Small intestine (tissue), 7 donors: ENCODE data around the gene ARIH1. TPM values are rescaled to one million over a fixed set of nuclear protein-coding genes. Genes with fewer than 3 reads are reported as not detected.

Experiments
- DNase-seq, 2 donors: peaks; one replicate each; pipeline versions ENCODE4 v3.0.0 to v3.0.0-alpha.2; 2013
- FAIRE-seq: peaks from 2 replicates; lab custom pipeline; 2012; peaks lifted over from hg19 to GRCh38; lab: Jason Lieb, UNC
- H3K27ac ChIP-seq, 3 donors: one replicate each; pipeline ENCODE4 v1.5.1; 2013; ENCODE audit warnings: low read length in 2 of 3, mild to moderate bottlenecking in 2 of 3, control low read depth in 1 of 3, inconsistent platforms in 1 of 3, low read depth in 1 of 3, moderate library complexity in 1 of 3
- H3K27me3 ChIP-seq, 3 donors: one replicate each; pipeline ENCODE4 v1.6.1; 2013; ENCODE audit warnings: low read length in 3 of 3, inconsistent platforms in 1 of 3; ENCODE audit not compliant: control insufficient read depth in 3 of 3, insufficient read depth in 3 of 3
- H3K36me3 ChIP-seq, 3 donors: one replicate each; pipeline ENCODE4 v1.6.1; 2013; ENCODE audit warnings: low read length in 3 of 3, inconsistent platforms in 1 of 3, low read depth in 1 of 3, mild to moderate bottlenecking in 1 of 3, moderate library complexity in 1 of 3; ENCODE audit not compliant: control insufficient read depth in 3 of 3, insufficient read depth in 2 of 3
- H3K4me1 ChIP-seq, 3 donors: one replicate each; pipeline ENCODE4 v1.6.1; 2013; ENCODE audit warnings: low read length in 2 of 3, inconsistent platforms in 1 of 3, low read depth in 1 of 3, mild to moderate bottlenecking in 1 of 3, moderate library complexity in 1 of 3; ENCODE audit not compliant: control insufficient read depth in 3 of 3, insufficient read depth in 2 of 3
- H3K4me3 ChIP-seq, 3 donors: one replicate each; pipeline ENCODE4 v1.5.1; 2013; ENCODE audit warnings: low read length in 3 of 3, control low read depth in 1 of 3, inconsistent platforms in 1 of 3, low read depth in 1 of 3, mild to moderate bottlenecking in 1 of 3, moderate library complexity in 1 of 3
- H3K9me3 ChIP-seq, 2 donors: one replicate each; pipeline ENCODE4 v1.6.1; 2013; ENCODE audit warnings: low read depth in 1 of 2, low read length in 1 of 2; ENCODE audit not compliant: control insufficient read depth in 2 of 2, insufficient read depth in 1 of 2
- WGBS, 3 donors: extraction: QIAGEN DNeasy Blood & Tissue Kit; methylation state at CpG; one replicate each; pipeline ENCODE4 v1.1.7; 2013; 5-methylcytosine and 5-hydroxymethylcytosine counted together
- polyA plus RNA-seq, 4 donors: library from polyadenylated mRNA; stranded (reverse) in 3 of 4; unstranded in 1 of 4; fragments of 200-250 nt in 3 of 4; fragments of 120-200 nt in 1 of 4; gene quantifications; one replicate each; pipeline versions ENCODE4 v1.2.1 to v1.2.3, GENCODE V29; 2013
- donor health status: healthy with polysubstance abuse.
- donor health status: control.
- donor health status: control.
- donor health status: Bipolar disorder and iron deficiency.
- donor health status: healthy.

Gene ARIH1
- polyA plus RNA-seq, 4 donors = 19.4 to 70.9 (median 24.3) TPM

- WGBS, 3 donors = 82 to 90% (median 87%) methylated on average over 3 of the region's 3 CpGs
Observed at GRCh38 chr15:72534523-72534922, 60.4 kb downstream of the ARIH1 start.

GRCh38 chr15:72535911-72536310 is 61.8 kb downstream of the ARIH1 start:
- WGBS, 3 donors = 85 to 95% (median 92%) methylated on average over 3 of the region's 3 CpGs
- no peak for FAIRE-seq

More at GRCh38 chr15:72534523-72534922, 60.4 kb downstream of the ARIH1 start:
- H3K9me3 ChIP-seq = no peaks in the 10 kb centered on the region
- H3K27ac ChIP-seq = no peak overlapping the region
- H3K27me3 ChIP-seq = no peaks in the 10 kb centered on the region
- peaks cover 0 to 8% (median 3%) of the 10 kb centered on the region in 3 donors for H3K36me3 ChIP-seq
- no peak overlapping the region for H3K4me3 ChIP-seq
- FAIRE-seq = no peak
- no peaks in the 10 kb centered on the region for H3K4me1 ChIP-seq
- DNase-seq = no peak

GRCh38 chr15:72536506-72536905 is 62.4 kb downstream of the ARIH1 start:
- WGBS, 3 donors = 79 to 85% (median 81%) methylated on average over 3 of the region's 3 CpGs
- no peak overlapping the region for H3K27ac ChIP-seq
- no peak for DNase-seq
- H3K27me3 ChIP-seq = no peaks in the 10 kb centered on the region
- H3K36me3 ChIP-seq = peaks cover 3 to 11% (median 4%) of the 10 kb centered on the region in 3 donors
- H3K4me1 ChIP-seq = no peaks in the 10 kb centered on the region
- FAIRE-seq = no peak
- H3K9me3 ChIP-seq = peaks cover 0 to 8% of the 10 kb centered on the region in 2 donors
- no peak overlapping the region for H3K4me3 ChIP-seq

More at GRCh38 chr15:72535911-72536310, 61.8 kb downstream of the ARIH1 start:
- Histone ChIP-seq H3K4me1 (no peaks in the 10 kb centered on the region), H3K27me3 (no peaks in the 10 kb centered on the region), H3K9me3 (peaks cover 0 to 5% of the 10 kb centered on the region in 2 donors), H3K4me3 (no peak overlapping the region), H3K27ac (no peak overlapping the region), H3K36me3 (peaks cover 3 to 11% (median 4%) of the 10 kb centered on the region in 3 donors)
- DNase-seq = no peak

- Histone ChIP-seq H3K4me1 (no peaks in the 10 kb centered on the region), H3K36me3 (peaks cover 3 to 5% (median 4%) of the 10 kb centered on the region in 3 donors), H3K9me3 (peaks cover 0 to 8% of the 10 kb centered on the region in 2 donors), H3K4me3 (no peak overlapping the region), H3K27me3 (no peaks in the 10 kb centered on the region), H3K27ac (no peak overlapping the region)
- no peak for FAIRE-seq
- no peak for DNase-seq
Observed at GRCh38 chr15:72538931-72539330, 64.8 kb downstream of the ARIH1 start.

GRCh38 chr15:72540606-72541237 is 66.6 kb downstream of the ARIH1 start:
- Histone ChIP-seq H3K27ac (no peak overlapping the region), H3K36me3 (peaks cover 4 to 9% (median 4%) of the 10 kb centered on the region in 3 donors), H3K4me3 (no peak overlapping the region), H3K4me1 (no peaks in the 10 kb centered on the region), H3K9me3 (peaks cover 0 to 8% of the 10 kb centered on the region in 2 donors), H3K27me3 (no peaks in the 10 kb centered on the region)
- no peak for DNase-seq
- 98 to 99% (median 98%) methylated on average over 11 of the region's 11 CpGs for WGBS, 3 donors
- FAIRE-seq = no peak

- H3K27ac ChIP-seq = no peak overlapping the region
- peaks cover 4 to 13% (median 4%) of the 10 kb centered on the region in 3 donors for H3K36me3 ChIP-seq
- H3K4me3 ChIP-seq = no peak overlapping the region
- DNase-seq (no peak), FAIRE-seq (no peak)
- no peaks in the 10 kb centered on the region for H3K27me3 ChIP-seq
- no peaks in the 10 kb centered on the region for H3K4me1 ChIP-seq
- peaks cover 0 to 8% of the 10 kb centered on the region in 2 donors for H3K9me3 ChIP-seq
Observed at GRCh38 chr15:72541674-72542073, 67.5 kb downstream of the ARIH1 start.

GRCh38 chr15:72545156-72545555 is 71.0 kb downstream of the ARIH1 start:
- no peak overlapping the region for H3K27ac ChIP-seq
- 79 to 88% (median 87%) methylated on average over 1 of the region's 1 CpG for WGBS, 3 donors
- peaks cover 1 to 17% (median 4%) of the 10 kb centered on the region in 3 donors for H3K36me3 ChIP-seq
- no peak overlapping the region for H3K4me3 ChIP-seq
- DNase-seq (no peak), FAIRE-seq (no peak)
- H3K9me3 ChIP-seq = peaks cover 0 to 8% of the 10 kb centered on the region in 2 donors
- H3K4me1 ChIP-seq = no peaks in the 10 kb centered on the region
- no peaks in the 10 kb centered on the region for H3K27me3 ChIP-seq

GRCh38 chr15:72554471-72555425 is 80.6 kb downstream of the ARIH1 start:
- H3K4me3 ChIP-seq = no peak overlapping the region
- no peaks in the 10 kb centered on the region for H3K9me3 ChIP-seq
- FAIRE-seq (no peak), DNase-seq (no peak)
- peaks cover 0 to 17% (median 3%) of the 10 kb centered on the region in 3 donors for H3K36me3 ChIP-seq
- 89 to 94% (median 92%) methylated on average over 8 of the region's 8 CpGs for WGBS, 3 donors
- H3K27ac ChIP-seq = no peak overlapping the region
- H3K4me1 ChIP-seq = no peaks in the 10 kb centered on the region
- no peaks in the 10 kb centered on the region for H3K27me3 ChIP-seq
